Stimulated activated CD4-positive, alpha-beta T cell treated with anti-CD3 and anti-CD28 coated beads, Interleukin-4, amount 100 ng/mL, for 24 hours (primary cell): ENCODE results near the gene MARCHF10.
"Not testable (repeated sequence)": the region's sequence is repeated elsewhere in the genome, so short reads cannot be mapped to it uniquely, and the experiment has no call there.

Experiments used
- DNase-seq: peaks from one replicate; pipeline ENCODE4 v3.0.0-alpha.2; 2020

The MARCHF10 gene, protein sequence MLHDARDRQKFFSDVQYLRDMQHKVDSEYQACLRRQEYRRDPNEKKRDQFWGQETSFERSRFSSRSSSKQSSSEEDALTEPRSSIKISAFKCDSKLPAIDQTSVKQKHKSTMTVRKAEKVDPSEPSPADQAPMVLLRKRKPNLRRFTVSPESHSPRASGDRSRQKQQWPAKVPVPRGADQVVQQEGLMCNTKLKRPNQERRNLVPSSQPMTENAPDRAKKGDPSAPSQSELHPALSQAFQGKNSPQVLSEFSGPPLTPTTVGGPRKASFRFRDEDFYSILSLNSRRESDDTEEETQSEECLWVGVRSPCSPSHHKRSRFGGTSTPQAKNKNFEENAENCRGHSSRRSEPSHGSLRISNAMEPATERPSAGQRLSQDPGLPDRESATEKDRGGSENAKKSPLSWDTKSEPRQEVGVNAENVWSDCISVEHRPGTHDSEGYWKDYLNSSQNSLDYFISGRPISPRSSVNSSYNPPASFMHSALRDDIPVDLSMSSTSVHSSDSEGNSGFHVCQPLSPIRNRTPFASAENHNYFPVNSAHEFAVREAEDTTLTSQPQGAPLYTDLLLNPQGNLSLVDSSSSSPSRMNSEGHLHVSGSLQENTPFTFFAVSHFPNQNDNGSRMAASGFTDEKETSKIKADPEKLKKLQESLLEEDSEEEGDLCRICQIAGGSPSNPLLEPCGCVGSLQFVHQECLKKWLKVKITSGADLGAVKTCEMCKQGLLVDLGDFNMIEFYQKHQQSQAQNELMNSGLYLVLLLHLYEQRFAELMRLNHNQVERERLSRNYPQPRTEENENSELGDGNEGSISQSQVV

DNA sequence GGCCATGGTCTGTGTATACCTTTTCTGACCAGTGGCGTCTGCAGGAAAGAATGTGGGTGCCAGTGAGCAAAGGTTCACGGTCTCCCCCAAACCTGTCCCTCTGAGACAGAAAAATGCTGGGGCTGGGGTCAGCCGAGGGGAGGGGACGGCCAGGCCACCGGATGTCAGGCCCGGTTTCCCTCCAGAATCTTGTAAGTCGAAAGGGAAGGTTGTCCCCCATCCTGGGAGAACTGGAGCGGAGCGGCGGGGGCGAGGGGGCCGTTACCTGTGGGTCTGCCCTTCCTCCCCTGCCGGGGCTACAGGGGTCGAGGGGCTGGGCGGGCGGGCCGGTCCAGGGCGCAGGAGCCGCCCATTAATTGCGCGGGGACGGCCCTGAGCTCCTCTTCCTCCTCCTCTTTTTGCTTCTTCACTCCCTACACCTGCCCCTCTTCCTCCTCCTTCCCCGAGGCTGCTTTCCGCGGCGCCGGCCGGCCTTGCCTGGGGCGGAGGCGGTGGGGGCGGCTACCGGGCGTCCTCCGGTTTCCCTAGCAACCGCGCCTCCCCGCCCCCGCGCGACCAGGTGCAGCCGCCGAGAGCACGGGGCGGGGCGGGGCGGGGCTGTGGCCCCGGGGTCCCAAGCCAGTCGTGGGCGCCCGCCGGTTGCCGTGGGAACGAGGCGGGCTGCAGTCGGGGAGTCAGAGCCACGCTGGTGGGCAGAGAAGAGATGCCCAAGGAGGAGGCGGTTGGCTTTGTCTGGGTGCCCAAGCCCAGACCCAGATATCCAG is at the start of gene MARCHF10:
MARCHF10 (minus strand) TSS at position 503 of the 764 bp plus-strand sequence. CDS start 6,579 bp downstream, outside the sequence.
- DNase-seq = peak; percentile 14

DNA sequence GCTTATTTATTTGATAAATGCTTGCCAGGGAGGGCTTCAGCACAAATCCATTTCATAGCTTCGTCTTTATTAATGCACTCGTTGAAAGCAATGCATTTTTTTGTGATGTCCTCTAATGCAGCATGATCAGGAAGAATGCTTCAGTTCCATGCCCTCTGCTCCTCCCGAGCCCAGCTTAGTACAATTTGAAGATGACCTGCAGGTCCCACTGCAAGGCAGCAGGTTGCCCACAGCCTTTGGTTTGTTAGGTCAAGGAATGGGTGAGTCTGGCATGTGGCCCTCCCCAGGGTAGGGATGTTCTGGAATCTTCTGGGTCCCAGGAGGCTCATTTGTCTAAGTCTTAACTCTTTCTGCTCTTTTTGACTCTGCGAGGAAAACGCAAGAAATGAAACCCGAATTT is 49.4 kb upstream of the MARCHF10 start:
- DNase-seq = no peak

DNA sequence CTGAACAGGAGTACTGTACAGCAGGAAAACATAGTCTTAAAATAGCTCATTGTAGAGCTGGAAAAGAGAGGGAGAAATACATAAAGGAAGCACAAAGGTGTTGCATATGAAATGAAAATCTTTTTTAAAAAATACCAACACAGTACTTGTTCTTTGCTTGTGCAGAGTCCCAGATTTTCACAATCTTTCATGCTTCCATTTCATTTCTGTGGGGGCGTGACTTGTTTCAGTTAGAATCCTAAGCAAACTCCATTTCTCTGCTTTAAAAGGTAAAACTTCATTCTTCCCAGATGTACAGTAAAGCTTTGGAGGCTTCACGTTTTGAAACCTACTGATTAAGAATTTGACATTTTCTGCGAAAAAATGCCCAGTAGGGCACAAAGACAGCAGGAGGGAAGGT is 48.5 kb upstream of the MARCHF10 start:
- DNase-seq = no peak

DNA sequence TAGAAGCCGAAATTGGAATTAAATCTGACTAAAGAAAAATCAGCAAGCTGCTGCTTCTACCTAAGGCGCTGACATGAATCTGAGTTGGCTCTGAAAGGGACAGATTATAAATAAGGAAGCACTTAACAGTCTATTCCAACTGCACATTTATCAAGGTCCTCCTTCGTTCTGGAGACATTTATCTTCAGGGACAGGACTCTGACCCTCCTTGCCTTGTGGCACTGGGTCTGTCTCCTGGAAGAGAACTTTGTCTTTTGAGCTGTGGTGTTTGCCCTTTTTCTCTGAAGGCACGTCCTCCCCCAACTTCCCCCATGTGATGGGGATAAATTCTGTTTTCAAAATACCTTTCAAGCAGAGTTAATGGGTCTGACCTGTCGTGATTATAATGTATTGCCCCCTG is 47.0 kb upstream of the MARCHF10 start:
- DNase-seq = no peak

DNA sequence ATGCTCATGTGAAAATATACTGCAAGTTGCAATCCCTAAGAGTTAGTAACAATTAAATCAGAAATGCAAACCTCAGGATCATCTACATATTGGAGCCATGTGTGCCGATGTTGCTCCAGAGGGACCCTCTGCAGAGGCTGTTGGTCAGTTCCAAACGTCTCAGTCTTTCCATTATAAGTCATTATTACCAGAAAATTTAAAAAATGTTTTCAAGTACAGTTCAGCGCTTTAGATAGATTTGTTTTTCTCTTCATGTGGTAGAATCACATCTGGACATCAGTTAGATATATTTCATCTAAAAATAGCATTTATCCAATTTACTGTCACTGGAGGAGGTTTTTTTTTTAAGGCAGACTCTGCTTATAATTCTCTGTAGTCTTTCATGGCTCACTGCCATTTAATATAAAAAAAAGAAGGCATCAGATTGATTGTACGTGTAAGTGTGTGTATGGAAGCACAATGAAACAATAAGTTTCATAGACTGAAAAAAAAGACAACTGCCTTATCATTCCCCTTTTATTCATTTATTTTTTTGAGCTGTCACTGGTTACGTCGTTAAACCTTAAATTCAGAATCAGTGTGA is 46.1 kb upstream of the MARCHF10 start:
- DNase-seq = no peak

DNA sequence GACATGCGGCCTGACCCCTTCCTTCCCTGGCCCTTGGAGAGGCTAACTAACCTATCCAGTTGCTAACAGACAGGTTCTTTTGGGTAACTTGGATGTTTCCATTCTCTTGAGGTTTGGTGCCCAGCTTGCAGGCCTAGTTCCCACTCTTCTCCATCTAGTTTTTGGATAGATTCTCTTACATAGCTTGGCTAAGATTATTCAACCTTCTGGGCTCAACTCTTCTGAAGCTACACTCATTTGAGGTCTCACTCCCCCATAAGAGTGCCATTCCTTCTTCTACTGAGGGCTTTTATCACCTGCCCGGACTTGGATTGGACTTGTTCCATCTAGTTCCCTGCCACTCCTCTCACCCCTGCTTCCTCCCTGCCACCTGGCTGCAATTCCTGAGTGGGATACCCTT is 44.1 kb upstream of the MARCHF10 start:
- DNase-seq = no peak

DNA sequence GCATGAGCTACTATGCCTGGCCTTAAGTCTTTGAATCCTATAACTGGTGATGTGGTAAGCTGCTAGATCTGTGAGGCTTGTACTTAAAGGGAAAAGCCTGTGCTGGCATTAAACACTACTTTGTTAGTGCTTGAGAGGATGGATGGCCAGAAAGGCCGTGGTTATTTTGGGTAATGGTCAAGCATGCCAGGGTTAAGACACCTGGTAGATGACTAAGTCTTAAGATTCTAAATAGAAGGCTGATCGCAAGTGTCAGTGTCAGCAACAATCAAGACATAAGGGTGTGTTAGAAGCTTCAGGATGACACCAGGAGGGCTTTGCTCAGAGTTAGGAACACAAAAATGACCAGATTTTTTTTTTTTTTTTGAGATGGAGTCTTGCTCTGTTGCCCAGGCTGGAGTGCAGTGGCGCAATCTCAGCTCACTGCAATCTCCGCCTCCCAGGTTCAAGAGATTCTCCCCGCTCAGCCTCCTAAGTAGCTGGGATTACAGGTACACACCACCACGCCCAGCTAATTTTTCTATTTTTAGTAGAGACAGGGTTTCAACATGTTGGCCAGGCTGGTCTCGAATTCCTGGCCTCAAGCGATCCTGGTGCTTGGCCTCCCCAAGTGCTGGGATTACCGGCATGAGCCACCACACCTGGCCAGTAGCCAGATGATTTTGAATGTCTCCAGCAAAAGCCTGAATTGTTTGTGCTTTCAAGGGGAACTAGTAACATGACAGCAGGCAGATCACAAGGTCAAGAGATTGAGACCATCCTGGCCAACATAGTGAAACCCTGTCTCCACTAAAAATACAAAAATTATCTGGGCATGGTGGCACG is 41.7 kb upstream of the MARCHF10 start:
- not testable (repeated sequence) for DNase-seq

DNA sequence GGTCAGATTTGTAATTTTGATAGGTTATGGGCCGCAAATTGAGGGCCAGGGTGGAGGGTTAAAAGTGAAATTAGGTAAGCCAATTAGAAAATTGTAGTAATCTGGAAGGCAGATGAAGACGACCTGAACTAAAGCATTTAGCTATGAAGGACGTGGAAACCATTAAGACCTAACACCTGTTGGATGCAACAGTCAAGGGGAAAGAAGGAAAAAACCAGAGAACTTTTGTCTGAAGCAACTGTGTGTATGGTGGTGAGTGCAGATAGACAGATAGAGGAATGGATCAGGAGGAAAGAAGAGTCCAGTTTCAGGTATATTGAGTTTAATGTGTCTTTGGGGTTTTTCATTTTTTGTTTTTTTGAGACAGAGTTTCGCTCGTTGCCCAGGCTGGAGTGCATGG is 40.2 kb upstream of the MARCHF10 start:
- no peak for DNase-seq

DNA sequence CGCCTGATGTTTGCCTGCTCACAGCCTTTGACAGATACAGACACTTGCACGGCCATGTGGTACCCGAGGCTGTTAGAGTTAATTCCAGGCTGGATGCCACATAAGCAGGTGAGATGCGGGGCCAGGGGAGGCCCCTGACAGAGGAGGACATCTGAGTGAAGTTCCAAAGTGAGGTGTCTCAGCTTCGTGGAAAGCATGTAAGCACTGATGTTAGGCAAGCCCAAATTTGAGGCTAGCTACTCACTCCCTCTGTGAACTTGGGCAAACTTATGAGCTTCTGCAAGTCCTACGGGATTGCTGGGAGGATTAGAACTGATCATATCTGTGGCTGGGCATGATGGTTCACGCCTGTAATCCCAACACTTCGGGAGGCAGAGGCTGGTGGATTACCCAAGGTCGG is 39.3 kb upstream of the MARCHF10 start:
- DNase-seq = no peak

DNA sequence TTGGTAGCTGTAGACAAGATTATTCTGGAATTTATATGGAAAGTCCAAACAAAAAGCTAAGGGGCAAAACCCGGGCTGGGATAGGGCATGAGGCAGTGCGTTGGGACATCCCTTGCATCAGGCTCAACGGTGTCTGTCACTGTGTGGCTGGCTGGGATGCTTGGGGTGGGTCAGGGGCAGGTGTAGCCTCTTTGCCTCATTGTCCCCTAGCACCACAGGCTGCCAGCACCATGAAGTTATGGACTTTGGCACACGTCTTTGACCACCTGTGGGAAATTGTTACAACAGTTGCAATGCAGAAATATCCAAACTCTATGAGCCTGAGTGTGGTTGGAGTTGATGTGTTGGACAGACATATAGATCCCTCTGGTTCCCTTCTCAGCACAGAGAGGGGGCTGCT is 32.8 kb upstream of the MARCHF10 start:
- DNase-seq = no peak

DNA sequence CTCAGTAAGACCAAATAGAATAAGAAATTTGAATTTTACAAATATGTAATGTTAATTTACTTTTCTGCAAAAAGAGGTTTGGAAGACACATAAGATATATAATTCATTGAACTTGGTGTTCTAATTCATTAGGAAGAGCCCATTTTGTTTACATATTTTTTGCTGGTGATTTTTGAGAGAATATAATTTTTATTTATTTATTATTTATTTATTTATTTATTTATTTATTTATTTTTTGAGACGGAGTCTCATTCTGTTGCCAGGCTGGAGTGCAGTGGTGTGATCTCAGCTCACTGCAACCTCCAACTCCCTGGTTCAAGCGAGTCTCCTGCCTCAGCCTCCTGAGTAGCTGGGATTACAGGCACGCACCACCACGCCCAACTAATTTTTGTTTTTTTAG is 25.7 kb upstream of the MARCHF10 start:
- not testable (repeated sequence) for DNase-seq

DNA sequence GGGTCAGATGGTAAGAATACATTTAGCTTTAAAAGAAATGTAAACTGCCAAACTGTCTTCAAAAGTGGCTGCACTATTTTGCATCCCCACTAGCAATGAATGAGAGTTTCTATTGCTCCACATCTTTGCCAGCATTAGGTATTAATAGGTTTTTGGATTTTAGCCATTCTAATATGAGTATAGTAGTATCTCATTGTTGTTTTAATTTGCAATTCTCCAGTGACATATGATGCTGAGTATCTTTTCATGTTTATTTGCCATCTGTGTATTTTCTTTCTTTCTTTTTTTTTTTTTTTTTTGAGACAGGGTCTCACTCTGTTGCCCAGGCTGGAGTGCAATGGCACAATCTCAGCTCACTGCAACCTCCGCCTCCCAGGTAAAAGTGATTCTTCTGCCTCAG is 24.3 kb upstream of the MARCHF10 start:
- DNase-seq = no peak

DNA sequence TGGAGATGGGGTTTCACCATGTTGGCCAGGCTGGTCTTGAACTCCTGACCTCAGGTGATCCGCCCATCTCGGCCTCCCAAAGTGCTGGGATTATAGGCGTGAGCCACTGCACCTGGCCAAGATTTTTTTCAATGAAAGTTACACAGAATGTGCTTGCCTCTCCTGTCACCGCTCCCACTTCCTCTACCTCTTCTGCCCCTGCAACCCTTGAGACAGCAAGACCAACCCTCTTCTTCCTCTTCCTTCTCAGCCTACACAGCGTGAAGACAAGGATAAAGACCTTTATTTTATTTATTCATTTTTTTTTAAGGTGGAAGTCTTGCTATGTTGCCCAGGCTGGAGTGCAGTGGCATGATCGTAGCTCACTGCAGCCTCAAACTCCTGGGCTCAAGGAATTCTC is 23.0 kb upstream of the MARCHF10 start:
- not testable (repeated sequence) for DNase-seq

DNA sequence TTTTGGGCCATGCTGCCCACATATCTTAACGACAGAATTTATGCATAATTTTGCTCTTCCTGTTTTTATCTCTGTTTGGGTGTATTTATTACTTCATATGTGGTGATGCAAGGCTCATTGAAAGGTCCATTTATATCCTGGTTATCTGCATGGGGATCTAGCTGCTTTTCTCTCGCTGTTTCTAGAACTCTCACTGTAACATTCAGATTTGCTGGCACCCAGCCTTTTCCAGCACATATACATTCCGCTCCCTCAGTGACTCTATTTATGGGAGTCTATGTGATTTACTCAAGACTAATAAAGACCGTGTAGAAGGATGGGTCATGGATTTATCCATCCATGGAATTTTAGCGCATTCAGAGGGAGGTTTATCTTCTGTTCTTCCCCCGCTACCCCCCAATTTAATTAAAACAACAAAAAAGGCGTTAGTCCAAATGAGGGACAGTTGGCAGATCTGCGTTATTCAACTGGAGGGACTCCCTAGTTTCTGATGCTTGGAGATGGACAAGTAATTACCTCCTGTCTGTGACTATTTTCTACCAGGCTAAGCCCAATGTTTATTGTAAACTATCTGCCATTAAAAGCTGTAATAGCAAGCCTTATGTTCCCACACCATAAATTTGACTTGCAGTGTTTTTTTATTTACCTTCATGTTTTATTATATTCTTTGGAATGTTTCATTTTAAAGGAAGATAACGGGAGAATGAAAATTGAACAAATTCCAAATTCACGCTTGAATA is 19.8 kb upstream of the MARCHF10 start:
- DNase-seq = no peak

DNA sequence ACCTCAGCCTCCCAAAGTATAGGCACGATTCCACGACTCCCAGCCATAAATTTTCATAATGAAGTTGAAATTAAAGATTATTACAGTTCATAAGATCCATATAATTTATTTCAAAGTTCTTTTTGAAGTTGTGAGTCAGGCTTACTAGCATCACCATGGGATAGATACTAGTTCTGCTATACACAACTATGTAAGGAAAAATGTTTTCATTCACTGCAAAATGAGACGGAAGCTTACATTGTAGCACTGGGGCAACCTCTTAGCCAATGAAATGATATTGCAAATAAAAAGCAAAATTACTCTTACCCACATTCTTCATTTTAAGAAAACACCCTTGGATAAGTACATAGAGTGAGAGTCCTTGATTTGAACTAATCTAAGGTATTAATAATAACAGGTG is 18.8 kb upstream of the MARCHF10 start:
- no peak for DNase-seq

DNA sequence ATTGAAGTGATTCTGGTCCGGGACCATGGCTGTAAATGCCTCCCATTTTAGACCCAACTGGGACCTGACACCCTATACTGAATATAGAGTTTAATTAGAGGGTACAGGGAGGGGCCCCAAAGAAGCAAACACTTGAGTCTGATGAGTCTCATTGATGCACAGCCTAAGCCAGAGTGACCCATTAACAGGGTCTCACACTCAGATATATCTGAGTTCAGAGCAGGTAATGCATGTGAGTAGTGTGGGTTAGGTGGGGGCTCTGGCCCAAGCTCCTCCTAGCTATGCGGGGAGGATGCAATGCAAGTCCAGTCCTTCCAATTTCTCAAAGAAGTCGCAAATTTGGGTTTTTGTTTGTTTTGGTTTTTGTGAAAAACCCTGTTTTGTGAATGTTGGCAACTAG is 17.1 kb upstream of the MARCHF10 start:
- DNase-seq = no peak

DNA sequence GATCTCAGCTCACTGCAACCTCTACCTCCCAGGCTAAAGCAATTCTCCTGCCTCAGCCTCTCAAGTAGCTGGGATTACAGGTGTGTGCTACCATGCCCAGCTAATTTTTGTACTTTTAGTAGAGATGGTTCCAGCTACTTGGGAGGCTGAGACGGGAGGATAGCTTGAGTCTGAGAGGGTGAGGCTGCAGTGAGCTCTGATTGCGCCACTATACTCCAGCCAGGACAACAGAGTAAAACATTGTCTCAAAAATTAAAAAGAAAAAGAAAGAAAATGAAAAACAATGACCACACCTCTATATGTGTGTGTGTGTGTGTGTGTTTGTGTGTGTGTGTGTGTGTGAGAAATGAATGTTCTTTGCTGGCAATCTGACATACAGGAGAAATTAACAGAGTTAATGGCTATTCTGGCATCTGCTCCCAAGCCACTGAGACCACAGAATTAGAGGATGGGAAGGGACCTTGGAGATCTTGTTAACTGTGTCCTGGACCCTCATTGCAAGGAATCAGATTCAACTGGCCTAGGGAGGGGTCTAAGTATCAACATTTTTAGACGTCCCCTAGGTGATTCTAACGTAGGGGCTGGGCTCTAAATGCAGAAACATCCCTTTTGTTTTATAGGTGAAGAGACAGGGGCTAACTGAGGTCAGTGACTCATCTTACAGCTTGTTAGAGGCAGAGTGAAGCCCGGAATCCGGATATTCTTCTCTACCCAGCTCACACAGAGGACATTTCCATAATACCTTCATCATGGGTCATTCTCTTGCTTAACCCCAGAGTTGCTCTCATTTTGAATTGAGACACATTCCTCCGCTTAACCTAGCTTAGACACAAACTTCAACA is 16.4 kb upstream of the MARCHF10 start:
- DNase-seq = no peak

DNA sequence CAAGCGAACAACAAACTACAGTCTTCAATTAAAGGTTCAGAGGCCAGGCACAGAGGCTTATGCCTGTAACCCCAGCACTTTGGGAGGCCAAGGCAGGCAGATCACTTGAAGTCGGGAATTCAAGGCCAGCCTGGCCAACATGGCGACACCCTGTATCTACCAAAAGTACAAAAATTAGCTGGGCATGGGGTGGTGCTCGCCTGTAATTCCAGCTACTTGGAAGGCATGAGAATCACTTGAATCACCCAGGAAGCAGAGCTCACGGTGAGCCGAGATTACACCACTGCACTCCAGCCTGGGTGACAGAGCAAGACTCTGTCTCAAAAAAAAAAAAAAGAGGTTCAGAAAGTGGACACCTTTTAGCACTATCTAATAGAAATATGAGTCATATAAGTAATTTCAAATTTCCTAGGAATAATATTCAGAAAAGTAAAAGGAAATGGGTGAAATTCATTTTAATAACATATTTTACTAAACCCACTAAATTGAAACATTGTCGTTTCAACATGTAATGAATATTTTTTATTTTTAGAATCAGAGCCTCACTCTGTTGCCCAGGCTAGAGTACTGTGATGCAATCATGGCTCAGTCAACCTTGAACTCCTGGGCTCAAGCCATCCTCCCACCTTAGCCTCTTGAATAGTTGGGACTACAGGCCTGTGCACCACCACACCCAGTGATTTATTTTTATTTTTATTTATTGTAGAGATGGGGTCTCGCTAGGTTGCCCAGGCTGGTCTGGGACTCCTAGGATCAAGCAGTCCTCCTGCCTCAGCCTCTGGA is 15.2 kb upstream of the MARCHF10 start:
- no peak for DNase-seq

DNA sequence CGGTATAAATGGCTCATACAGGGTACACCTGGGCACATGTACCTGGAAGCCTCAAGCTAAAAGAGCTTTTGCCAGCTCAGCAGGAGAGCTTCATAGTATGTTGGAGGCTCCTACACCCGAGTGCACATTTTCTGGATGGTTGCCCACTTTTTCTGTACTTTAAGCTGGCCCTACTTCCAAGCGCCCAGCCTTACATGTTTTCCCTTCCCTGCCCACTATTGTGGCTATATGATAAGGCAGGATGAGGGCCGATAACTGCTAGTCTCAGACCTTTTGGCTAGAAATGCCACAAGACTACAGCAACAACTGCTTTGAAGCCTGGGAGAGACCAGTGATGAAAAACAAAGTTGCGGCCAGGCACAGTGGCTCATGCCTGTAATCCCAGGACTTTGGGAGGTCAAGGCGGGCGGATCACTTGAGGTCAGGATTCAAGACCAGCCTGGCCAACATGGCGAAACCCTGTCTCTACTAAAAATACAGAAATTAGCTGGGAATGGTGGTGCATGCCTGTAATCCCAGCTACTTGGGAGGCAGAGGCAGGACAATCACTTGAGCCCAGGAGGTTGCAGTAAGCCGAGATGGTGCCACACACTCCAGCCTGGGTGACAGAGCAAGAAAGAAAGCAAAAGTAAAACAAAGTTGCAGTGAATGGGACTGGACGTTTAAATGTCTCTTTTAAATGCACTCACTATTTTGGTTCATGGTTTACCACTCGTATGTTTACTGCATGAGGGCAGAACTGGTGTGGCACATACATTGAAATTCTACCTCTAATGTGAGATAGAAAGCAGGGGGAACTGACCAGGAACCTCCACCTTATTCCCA is 14.2 kb upstream of the MARCHF10 start:
- no peak for DNase-seq
